Calu3 (cell line): ENCODE data around the gene CD164L2. TPM values are rescaled to one million over a fixed set of nuclear protein-coding genes. Genes with fewer than 3 reads are reported as not detected.

Experiments used
- BruUV-seq: library from RNA; stranded (reverse); fragments of 400-500 nt; replicated peaks from 2 replicates; lab custom pipeline; 2021; lab: Mats Ljungman, UMichigan
- CTCF ChIA-PET: fragments of 300-600 bp; sonication (Branson Sonifier 250); formaldehyde crosslinking; loops from one replicate; lab custom pipeline; 2022; ENCODE audit warnings: antibody characterized with exemption; lab: Charles Lee
- DNase-seq: peaks from one replicate; pipeline ENCODE4 v3.0.0; 2022
- H3K27ac Mint-ChIP-seq: one replicate; pipeline ENCODE4 v1.8.0; 2022; ENCODE audit warnings: mixed read lengths; ENCODE audit not compliant: unreplicated experiment
- H3K27me3 Mint-ChIP-seq: one replicate; pipeline ENCODE4 v1.8.0; 2022; ENCODE audit warnings: mixed read lengths; ENCODE audit not compliant: unreplicated experiment
- H3K36me3 Mint-ChIP-seq: one replicate; pipeline ENCODE4 v1.8.0; 2022; ENCODE audit warnings: mild to moderate bottlenecking, moderate library complexity, mixed read lengths; ENCODE audit not compliant: insufficient read depth, unreplicated experiment
- H3K4me1 Mint-ChIP-seq: one replicate; pipeline ENCODE4 v1.8.0; 2022; ENCODE audit warnings: mild to moderate bottlenecking, low read depth, mixed read lengths; ENCODE audit not compliant: unreplicated experiment
- H3K4me3 Mint-ChIP-seq: one replicate; pipeline ENCODE4 v1.8.0; 2022; ENCODE audit warnings: mild to moderate bottlenecking, low read depth, moderate library complexity, mixed read lengths; ENCODE audit not compliant: unreplicated experiment
- H3K9me3 Mint-ChIP-seq: one replicate; pipeline ENCODE4 v1.8.0; 2022; ENCODE audit warnings: low read depth, mixed read lengths; ENCODE audit not compliant: unreplicated experiment
- CTCF ChIP-seq: fragments of 200-600 bp; IDR thresholded peaks from one replicate; pipeline ENCODE4 v1.8.0; 2022; ENCODE audit warnings: antibody characterized with exemption; ENCODE audit not compliant: unreplicated experiment
- intact Hi-C: fragments of 100-400 bp; cut with micrococcal nuclease; formaldehyde crosslinking; loops from one replicate; pipeline ENCODE4 v1.10.0; 2022; ENCODE audit not compliant: unreplicated experiment
- total RNA-seq: library from RNA; stranded (reverse); gene quantifications from 2 replicates; pipeline ENCODE4 v1.2.3, GENCODE V29; 2022

The CD164L2 gene
- total RNA-seq, 1 experiment from 2014 or later: not detected

GRCh38 chr1:27428316-27429028 lies 45.3 kb upstream of the CD164L2 start:
- DNase-seq: no peak
- no peak for TF ChIP-seq CTCF
- no TSS peak for BruUV-seq
- Mint-ChIP-seq H3K36me3 (peaks cover 16% of the 10 kb centered on the region), H3K9me3 (no peaks in the 10 kb centered on the region), H3K4me3 (no peak overlapping the region), H3K27me3 (no peaks in the 10 kb centered on the region), H3K4me1 (no peaks in the 10 kb centered on the region), H3K27ac (no peak overlapping the region)
- CTCF ChIA-PET: no interaction called here
- intact Hi-C loops: no loop called here

GRCh38 chr1:27427816-27428315 lies 44.7 kb upstream of the CD164L2 start:
- Mint-ChIP-seq H3K27ac (no peak overlapping the region), H3K9me3 (no peaks in the 10 kb centered on the region), H3K4me1 (no peaks in the 10 kb centered on the region), H3K4me3 (no peak overlapping the region), H3K36me3 (peaks cover 16% of the 10 kb centered on the region), H3K27me3 (no peaks in the 10 kb centered on the region)
- CTCF ChIA-PET: no interaction called here
- intact Hi-C loops: no loop called here
- no TSS peak for BruUV-seq
- no peak for DNase-seq
- TF ChIP-seq CTCF: no peak

- Mint-ChIP-seq H3K4me3 (no peak overlapping the region), H3K36me3 (peaks cover 16% of the 10 kb centered on the region), H3K27ac (no peak overlapping the region), H3K27me3 (no peaks in the 10 kb centered on the region), H3K9me3 (no peaks in the 10 kb centered on the region), H3K4me1 (no peaks in the 10 kb centered on the region)
- CTCF ChIA-PET: no interaction called here
- intact Hi-C loops: no loop called here
- DNase-seq: no peak
- TF ChIP-seq CTCF: no peak
- BruUV-seq: no TSS peak
These were observed 44.2 kb upstream of the CD164L2 start for GRCh38 chr1:27427329-27427728.

GRCh38 chr1:27423709-27424108 lies 40.6 kb upstream of the CD164L2 start:
- H3K27me3 Mint-ChIP-seq: no peaks in the 10 kb centered on the region
- H3K9me3 Mint-ChIP-seq: no peaks in the 10 kb centered on the region
- peaks cover 16% of the 10 kb centered on the region for H3K36me3 Mint-ChIP-seq
- DNase-seq: no peak
- BruUV-seq: no TSS peak
- CTCF ChIA-PET: interaction anchor here (0.6 kb wide), 1 partner anchor 238 kb away, joined by 9 read pairs; no protein-coding TSS in a partner anchor
- no peak for TF ChIP-seq CTCF
- no peak overlapping the region for H3K4me3 Mint-ChIP-seq
- H3K4me1 Mint-ChIP-seq: peaks cover 10% of the 10 kb centered on the region
- H3K27ac Mint-ChIP-seq: no peak overlapping the region
- intact Hi-C loops: no loop called here
